ENCODE results near the gene OGDH.

DNA sequence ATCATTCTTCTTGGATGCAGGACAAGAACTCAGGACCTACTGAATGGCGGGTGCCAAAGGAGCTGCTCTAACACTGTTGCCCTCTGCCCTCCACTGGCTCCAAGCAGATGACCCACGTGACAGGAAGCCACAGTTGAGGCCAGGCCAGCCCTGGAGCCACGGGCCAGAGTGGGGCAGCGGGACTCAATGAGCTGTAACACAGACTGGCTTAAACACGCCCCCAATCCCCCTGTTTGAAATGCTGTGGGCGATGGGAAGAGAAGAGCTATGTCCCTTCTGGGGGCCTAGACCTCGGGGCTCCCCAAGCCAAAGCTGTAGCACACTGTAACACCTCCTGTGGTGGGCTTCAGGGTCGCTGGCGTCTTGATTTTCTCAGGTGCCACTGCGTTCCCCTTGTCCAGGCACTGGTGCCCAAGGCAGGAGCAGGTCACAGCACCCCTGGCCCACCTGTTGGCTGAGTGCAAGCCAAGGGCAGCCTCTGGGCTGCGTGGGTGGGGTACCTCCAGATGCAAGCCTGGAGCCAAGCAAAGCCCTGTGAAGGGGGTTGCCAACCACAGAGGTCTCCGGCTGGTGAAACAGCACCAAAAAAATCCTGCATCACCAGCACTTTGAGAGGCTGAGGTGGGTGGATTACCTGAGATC, 123.6 kb downstream of the OGDH start:
- TF ChIP-seq, protein P1, sequence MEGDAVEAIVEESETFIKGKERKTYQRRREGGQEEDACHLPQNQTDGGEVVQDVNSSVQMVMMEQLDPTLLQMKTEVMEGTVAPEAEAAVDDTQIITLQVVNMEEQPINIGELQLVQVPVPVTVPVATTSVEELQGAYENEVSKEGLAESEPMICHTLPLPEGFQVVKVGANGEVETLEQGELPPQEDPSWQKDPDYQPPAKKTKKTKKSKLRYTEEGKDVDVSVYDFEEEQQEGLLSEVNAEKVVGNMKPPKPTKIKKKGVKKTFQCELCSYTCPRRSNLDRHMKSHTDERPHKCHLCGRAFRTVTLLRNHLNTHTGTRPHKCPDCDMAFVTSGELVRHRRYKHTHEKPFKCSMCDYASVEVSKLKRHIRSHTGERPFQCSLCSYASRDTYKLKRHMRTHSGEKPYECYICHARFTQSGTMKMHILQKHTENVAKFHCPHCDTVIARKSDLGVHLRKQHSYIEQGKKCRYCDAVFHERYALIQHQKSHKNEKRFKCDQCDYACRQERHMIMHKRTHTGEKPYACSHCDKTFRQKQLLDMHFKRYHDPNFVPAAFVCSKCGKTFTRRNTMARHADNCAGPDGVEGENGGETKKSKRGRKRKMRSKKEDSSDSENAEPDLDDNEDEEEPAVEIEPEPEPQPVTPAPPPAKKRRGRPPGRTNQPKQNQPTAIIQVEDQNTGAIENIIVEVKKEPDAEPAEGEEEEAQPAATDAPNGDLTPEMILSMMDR (conservative IDR thresholded peaks at IDR 0.05), result no peak
- no peak for TF ChIP-seq ZFX (IDR thresholded peaks at IDR 0.05)
